Measurements from ENCODE around the gene SIAH3. TPM values are rescaled to one million over a fixed set of nuclear protein-coding genes. Genes with fewer than 3 reads are reported as not detected.

SIAH3 gene
- total RNA-seq, 6 experiments from 2014 or later: not detected

- Histone ChIP-seq H3K27me3 (no peaks in the 10 kb centered on the region), H3K9me3 (no peaks in the 10 kb centered on the region), H3K4me1 (no peaks in the 10 kb centered on the region), H3K36me3 (no peaks in the 10 kb centered on the region), H3K4me3 (no peak overlapping the region), H3K27ac (no peak overlapping the region)
- DNase-seq: no peak
- intact Hi-C loops (cut with DNase I): no loop called here
- ATAC-seq: no peak
- TF ChIP-seq POLR2A (IDR thresholded peaks at IDR 0.05) (no peak), CTCF (IDR thresholded peaks at IDR 0.05) (no peak)
These were observed 28.0 kb downstream of the SIAH3 start for GRCh38 chr13:45823583-45823982.

GRCh38 chr13:45821811-45822210 lies 29.7 kb downstream of the SIAH3 start:
- no peaks in the 10 kb centered on the region for H3K27me3 ChIP-seq
- H3K27ac ChIP-seq: no peak overlapping the region
- WGBS (ENCODE audit: insufficient coverage, low coverage, low lambda C conversion rate, missing lambda C conversion rate): 50% methylated on average over 3 of the region's 6 CpGs
- ATAC-seq (no peak), DNase-seq (no peak)
- no peaks in the 10 kb centered on the region for H3K9me3 ChIP-seq
- H3K36me3 ChIP-seq: no peaks in the 10 kb centered on the region
- no peak overlapping the region for H3K4me3 ChIP-seq
- H3K4me1 ChIP-seq: no peaks in the 10 kb centered on the region
- TF ChIP-seq CTCF (IDR thresholded peaks at IDR 0.05) (no peak), POLR2A (IDR thresholded peaks at IDR 0.05) (no peak)
- intact Hi-C loops (cut with DNase I): no loop called here

GRCh38 chr13:45820106-45820838 lies 31.3 kb downstream of the SIAH3 start:
- ATAC-seq: no peak
- DNase-seq: no peak
- H3K27me3 ChIP-seq: no peaks in the 10 kb centered on the region
- H3K27ac ChIP-seq: no peak overlapping the region
- TF ChIP-seq POLR2A (IDR thresholded peaks at IDR 0.05) (no peak), CTCF (IDR thresholded peaks at IDR 0.05) (no peak)
- H3K36me3 ChIP-seq: no peaks in the 10 kb centered on the region
- no peaks in the 10 kb centered on the region for H3K4me1 ChIP-seq
- 86% methylated on average over 12 of the region's 18 CpGs for WGBS (ENCODE audit: insufficient coverage, low coverage, low lambda C conversion rate, missing lambda C conversion rate)
- intact Hi-C loops (cut with DNase I): no loop called here
- H3K4me3 ChIP-seq: no peak overlapping the region
- no peaks in the 10 kb centered on the region for H3K9me3 ChIP-seq

- intact Hi-C loops (cut with DNase I): no loop called here
- Histone ChIP-seq H3K4me1 (no peaks in the 10 kb centered on the region), H3K9me3 (no peaks in the 10 kb centered on the region), H3K27ac (no peak overlapping the region), H3K4me3 (no peak overlapping the region), H3K27me3 (no peaks in the 10 kb centered on the region), H3K36me3 (no peaks in the 10 kb centered on the region)
- TF ChIP-seq POLR2A (IDR thresholded peaks at IDR 0.05) (no peak), CTCF (IDR thresholded peaks at IDR 0.05) (no peak)
- ATAC-seq (no peak), DNase-seq (no peak)
- WGBS (ENCODE audit: insufficient coverage, low coverage, low lambda C conversion rate, missing lambda C conversion rate): 51% methylated on average over 2 of the region's 2 CpGs
These were observed 33.7 kb downstream of the SIAH3 start for GRCh38 chr13:45817833-45818232.

- intact Hi-C loops (cut with DNase I): no loop called here
- H3K4me1 ChIP-seq: no peaks in the 10 kb centered on the region
- TF ChIP-seq CTCF (IDR thresholded peaks at IDR 0.05) (no peak), POLR2A (IDR thresholded peaks at IDR 0.05) (no peak)
- no peaks in the 10 kb centered on the region for H3K36me3 ChIP-seq
- no peaks in the 10 kb centered on the region for H3K27me3 ChIP-seq
- no peak overlapping the region for H3K4me3 ChIP-seq
- H3K27ac ChIP-seq: no peak overlapping the region
- no peak for ATAC-seq
- WGBS (ENCODE audit: insufficient coverage, low coverage, low lambda C conversion rate, missing lambda C conversion rate): 64% methylated on average over 4 of the region's 6 CpGs
- DNase-seq: no peak
- H3K9me3 ChIP-seq: no peaks in the 10 kb centered on the region
These were observed 35.1 kb downstream of the SIAH3 start for GRCh38 chr13:45816427-45816826.

All from right lobe of liver (tissue), 6 donors.